LNCaP clone FGC (cell line): ENCODE measurements around the gene TMEM272.

Source experiments
- DNase-seq: peaks from one replicate; pipeline ENCODE4 v3.0.0-alpha.2; 2011; ENCODE audit warnings: low read depth
- H3K4me3 ChIP-seq: 2 replicates; pipeline ENCODE4 v1.5.1; 2011; ENCODE audit warnings: mild to moderate bottlenecking, low read depth, low read length, control low read depth
- CTCF ChIP-seq: IDR thresholded peaks from 2 replicates; pipeline ENCODE4 v1.5.1; 2012; ENCODE audit warnings: mild to moderate bottlenecking; ENCODE audit not compliant: control insufficient read depth, insufficient read depth; ENCODE audit errors: extremely low read depth

Gene TMEM272

GRCh38 chr13:51869916-51870315 lies 24.9 kb upstream of the TMEM272 start:
- no peak overlapping the region for H3K4me3 ChIP-seq
- DNase-seq = no peak
- no peak for TF ChIP-seq CTCF

- TF ChIP-seq CTCF = no peak
Measured at GRCh38 chr13:51867062-51867461, 22.1 kb upstream of the TMEM272 start.

GRCh38 chr13:51865838-51866237 lies 20.9 kb upstream of the TMEM272 start:
- H3K4me3 ChIP-seq = no peak overlapping the region
- no peak for DNase-seq
- TF ChIP-seq CTCF = no peak

More at GRCh38 chr13:51867062-51867461, 22.1 kb upstream of the TMEM272 start:
- H3K4me3 ChIP-seq = no peak overlapping the region
- DNase-seq = no peak

- no peak for DNase-seq
- no peak for TF ChIP-seq CTCF
- no peak overlapping the region for H3K4me3 ChIP-seq
Measured at GRCh38 chr13:51862957-51863356, 18.0 kb upstream of the TMEM272 start.

GRCh38 chr13:51861723-51862300 lies 16.8 kb upstream of the TMEM272 start, which contains the start of gene CCDC70:
Gene CCDC70 (plus strand): TSS chr13:51861969. CDS start chr13:51865412, 3,443 bp downstream.
- no peak for TF ChIP-seq CTCF
- H3K4me3 ChIP-seq = no peak within 1 kb of the TSS
- DNase-seq = no peak

GRCh38 chr13:51858433-51859247 lies 13.7 kb upstream of the TMEM272 start:
- TF ChIP-seq CTCF = no peak
- DNase-seq = no peak
- no peak overlapping the region for H3K4me3 ChIP-seq

- no peak for TF ChIP-seq CTCF
- peak; percentile 23 for DNase-seq
- no peak overlapping the region for H3K4me3 ChIP-seq
Measured at GRCh38 chr13:51856998-51857397, 12.0 kb upstream of the TMEM272 start.
